HG03025 (cell line): ENCODE data around the gene MYADM.
"Not testable (repeated sequence)": the region's sequence is repeated elsewhere in the genome, so short reads cannot be mapped to it uniquely, and the experiment has no call there.

Experiments used
- ATAC-seq: cut with Tn5 transposase; IDR thresholded peaks from one replicate; pipeline ENCODE4 v1.9.1; 2021; ENCODE audit warnings: mild to moderate bottlenecking, moderate library complexity; ENCODE audit not compliant: unreplicated experiment, low FRiP score

The MYADM gene

DNA sequence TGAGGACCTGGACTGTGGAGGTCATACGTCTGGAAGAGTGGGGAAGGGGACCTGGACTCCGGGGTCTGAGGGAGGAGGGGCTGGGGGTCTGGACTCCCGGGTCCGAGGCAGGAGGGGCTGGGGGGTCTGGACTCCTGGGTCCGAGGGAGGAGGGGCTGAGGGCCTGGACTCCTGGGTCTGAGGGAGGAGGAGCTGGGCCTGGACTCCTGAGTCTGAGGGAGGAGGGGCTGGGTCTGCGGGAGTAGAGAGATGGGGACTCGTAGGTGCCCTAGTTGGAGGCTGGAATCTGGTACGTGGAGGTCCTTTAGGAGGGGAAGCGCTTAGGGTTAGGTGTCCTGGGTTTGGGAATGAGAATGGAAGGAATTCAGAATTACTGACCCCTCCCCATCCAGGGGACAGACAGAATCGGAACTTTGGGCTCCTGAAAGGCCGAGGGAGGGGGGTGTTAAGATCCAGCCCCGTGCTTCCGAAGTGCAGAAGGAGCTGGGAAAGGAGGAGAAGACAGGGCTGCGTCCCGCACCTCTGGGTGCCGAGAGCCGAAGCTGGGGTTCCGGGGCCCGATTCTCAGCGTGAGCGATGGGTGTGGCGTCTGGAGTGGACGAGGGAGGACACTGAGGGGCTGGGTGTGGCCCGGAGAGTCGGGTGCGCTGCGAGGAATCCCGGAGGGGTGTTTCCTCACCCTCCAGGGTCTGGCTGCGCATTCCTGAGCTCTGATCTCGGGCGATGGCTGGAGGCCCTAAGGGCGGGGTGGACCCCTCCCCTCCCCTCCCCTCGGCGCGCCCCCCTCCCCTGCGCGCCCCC, 608 bp downstream of the MYADM start:
- ATAC-seq = no peak

- no peak for ATAC-seq
These were observed 1.5 kb downstream of the MYADM start for GRCh38 chr19:53868892-53869804.

- ATAC-seq = not testable (repeated sequence)
These were observed 2.3 kb downstream of the MYADM start for GRCh38 chr19:53869805-53870484.

DNA sequence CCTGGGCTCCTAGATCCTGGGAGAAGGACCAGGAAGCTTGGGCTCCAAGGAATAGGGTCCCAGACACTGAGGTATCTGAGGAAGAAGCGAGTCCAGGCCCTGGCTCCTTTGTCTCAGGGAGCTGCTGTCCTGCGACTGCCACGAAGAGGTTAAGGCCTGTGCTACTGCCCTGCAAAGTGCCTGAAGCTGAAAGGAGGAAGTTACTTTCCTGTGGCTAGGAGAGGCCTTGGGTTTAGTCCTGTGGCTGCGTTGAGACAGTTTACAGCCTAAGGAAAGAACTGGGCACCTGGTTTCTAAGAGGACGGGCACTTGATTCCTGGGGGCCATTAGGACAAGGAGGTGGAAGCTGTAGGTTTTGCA, 2.8 kb downstream of the MYADM start:
- ATAC-seq = no peak

- no peak for ATAC-seq
These were observed 3.8 kb downstream of the MYADM start for GRCh38 chr19:53871454-53871853.

DNA sequence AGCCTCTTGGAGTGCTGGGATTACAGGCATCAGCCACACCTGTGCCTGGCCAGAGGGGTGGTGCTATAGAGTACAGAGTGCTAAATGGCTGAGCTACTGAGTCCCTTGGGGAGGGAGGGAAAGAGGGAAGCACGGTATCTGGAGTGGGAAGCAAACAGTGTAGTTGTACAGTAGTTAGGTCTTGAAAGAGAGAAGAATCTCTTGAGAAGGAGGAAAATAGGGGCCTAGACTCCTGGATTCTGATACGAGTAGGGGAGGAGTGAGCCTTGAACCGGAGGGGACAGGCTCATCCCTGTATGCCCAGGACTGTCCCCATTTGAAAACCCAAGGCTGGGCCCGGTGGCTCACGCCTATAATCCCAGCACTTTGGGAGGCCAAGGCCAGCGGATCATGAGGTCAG, 5.1 kb downstream of the MYADM start:
- ATAC-seq = no peak

DNA sequence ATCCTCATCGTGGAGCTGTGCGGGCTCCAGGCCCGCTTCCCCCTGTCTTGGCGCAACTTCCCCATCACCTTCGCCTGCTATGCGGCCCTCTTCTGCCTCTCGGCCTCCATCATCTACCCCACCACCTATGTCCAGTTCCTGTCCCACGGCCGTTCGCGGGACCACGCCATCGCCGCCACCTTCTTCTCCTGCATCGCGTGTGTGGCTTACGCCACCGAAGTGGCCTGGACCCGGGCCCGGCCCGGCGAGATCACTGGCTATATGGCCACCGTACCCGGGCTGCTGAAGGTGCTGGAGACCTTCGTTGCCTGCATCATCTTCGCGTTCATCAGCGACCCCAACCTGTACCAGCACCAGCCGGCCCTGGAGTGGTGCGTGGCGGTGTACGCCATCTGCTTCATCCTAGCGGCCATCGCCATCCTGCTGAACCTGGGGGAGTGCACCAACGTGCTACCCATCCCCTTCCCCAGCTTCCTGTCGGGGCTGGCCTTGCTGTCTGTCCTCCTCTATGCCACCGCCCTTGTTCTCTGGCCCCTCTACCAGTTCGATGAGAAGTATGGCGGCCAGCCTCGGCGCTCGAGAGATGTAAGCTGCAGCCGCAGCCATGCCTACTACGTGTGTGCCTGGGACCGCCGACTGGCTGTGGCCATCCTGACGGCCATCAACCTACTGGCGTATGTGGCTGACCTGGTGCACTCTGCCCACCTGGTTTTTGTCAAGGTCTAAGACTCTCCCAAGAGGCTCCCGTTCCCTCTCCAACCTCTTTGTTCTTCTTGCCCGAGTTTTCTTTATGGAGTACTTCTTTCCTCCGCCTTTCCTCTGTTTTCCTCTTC, 6.3 kb downstream of the MYADM start:
- ATAC-seq = no peak

DNA sequence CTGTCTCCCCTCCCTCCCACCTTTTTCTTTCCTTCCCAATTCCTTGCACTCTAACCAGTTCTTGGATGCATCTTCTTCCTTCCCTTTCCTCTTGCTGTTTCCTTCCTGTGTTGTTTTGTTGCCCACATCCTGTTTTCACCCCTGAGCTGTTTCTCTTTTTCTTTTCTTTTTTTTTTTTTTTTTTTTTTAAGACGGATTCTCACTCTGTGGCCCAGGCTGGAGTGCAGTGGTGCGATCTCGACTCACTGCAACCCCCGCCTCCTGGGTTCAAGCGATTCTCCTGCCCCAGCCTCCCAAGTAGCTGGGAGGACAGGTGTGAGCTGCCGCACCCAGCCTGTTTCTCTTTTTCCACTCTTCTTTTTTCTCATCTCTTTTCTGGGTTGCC, 6.9 kb downstream of the MYADM start:
- no peak for ATAC-seq

GRCh38 chr19:53875602-53876325, 8.1 kb downstream of the MYADM start:
- no peak for ATAC-seq

DNA sequence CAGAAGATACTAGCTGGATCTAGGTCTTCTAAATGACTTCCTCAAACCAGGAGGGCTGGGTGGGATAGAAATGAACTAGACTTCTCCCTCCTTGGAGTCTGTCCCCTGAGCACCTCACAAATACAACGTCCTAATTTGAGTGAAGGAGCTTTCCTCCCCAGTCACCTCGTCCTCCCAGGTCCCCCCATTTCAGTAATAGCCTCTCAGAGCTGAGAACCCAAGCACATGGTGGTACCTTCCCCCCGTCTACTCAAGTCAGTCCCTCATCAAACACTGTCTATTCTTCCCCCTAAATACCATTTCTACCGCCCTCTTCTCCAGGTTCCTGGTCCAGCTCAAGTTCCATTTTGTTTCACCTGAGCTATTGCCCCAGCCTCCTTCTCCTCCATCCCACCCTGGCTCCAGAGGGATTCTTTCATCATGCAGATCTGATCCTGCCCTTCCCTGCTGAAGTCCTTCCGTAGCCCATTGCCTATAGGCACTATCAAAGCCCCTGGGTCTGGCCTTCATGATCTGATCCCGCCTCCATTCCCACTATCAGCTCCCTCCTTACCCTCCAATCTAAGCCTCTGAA, 9.1 kb downstream of the MYADM start:
- ATAC-seq = no peak

- no peak for ATAC-seq
These were observed 9.7 kb downstream of the MYADM start for GRCh38 chr19:53877361-53877766.

- ATAC-seq = no peak
These were observed 11.1 kb downstream of the MYADM start for GRCh38 chr19:53878776-53879139.

GRCh38 chr19:53879140-53880081, 11.7 kb downstream of the MYADM start:
- ATAC-seq = no peak

- no peak for ATAC-seq
These were observed 13.2 kb downstream of the MYADM start for GRCh38 chr19:53880711-53881481.

DNA sequence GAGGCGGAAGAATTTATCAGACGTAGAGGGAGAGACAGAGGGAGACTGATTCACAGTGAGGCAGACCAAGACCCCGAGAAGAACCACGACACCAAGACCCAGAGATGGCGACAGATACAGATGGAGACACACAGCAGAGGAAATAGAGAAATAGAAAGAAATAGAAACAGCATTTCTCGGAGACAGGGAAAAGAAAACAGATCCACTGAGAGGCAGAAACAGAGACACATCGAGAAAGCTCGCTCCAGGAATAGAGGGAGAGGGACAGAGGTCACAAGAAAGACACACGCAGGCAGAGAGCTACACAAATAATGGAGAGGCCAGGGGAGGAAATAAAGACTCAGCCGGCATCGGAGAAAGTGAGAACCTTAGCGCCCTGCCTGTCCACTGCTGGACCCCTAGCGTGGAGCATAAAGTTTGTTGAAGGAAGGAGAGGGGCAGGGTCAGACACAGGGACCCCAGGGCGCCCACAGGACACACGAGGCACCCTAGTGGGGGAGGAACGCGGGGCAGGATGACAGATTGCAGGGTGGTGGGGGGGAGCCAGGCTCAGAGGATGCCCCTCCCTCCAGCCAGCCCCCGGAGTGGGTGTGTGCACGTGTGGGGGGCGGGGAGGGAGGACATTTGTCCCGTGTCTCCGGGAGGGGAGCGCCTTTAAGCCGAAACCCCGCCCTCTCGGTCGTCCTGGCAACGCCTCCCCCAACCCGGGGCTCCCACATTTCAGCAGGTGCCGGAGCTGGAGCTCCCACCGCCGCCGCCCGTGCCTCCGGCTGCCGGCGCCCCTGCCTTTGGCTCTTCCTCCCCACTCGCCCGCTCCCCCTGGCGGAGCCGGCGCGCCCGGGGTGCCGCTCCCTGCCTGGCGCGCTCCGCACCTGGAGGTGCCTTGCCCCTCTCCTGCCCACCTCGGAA, 14.1 kb downstream of the MYADM start, which contains the start of gene PRKCG:
TSS of gene PRKCG (plus strand) at position 716 of the 909 bp plus-strand sequence. CDS start 298 bp downstream, outside the sequence.
- ATAC-seq = no peak

DNA sequence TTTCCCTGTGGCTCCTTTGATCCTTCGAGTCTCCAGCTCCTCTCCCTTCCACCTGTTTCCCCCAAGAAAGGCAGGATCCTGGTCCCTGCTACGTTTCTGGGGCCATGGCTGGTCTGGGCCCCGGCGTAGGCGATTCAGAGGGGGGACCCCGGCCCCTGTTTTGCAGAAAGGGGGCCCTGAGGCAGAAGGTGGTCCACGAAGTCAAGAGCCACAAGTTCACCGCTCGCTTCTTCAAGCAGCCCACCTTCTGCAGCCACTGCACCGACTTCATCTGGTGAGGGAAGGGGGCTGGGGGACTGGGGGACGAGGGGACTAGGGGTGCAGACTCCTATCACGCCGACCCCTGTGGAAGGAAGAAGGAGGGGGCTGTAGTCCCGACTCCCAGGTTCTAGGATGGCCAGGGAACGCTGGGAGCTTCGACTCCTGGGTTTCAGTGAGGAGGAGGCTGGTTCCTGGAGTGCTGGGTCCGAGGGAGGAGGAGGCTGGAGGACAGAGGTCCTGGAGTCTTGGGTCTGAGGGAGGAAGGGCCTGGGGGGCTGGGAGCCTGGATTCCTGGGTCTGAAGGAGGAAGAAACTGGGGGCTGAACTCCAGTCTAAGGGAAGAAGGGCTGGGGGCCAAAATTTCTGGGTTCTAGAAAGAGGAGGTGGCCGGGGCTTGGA, 14.8 kb downstream of the MYADM start:
- ATAC-seq = no peak
